NCI-H1092 (cell line): ENCODE measurements around the gene GALNT7.

ENCODE experiments used
- DNase-seq: peaks from one replicate; lab custom pipeline; 2025; lab: John Stamatoyannopoulos, UW

Gene GALNT7

GRCh38 chr4:173265751-173266150, 97.1 kb downstream of the GALNT7 start:
- no peak for DNase-seq

- DNase-seq = no peak
These were observed 99.1 kb downstream of the GALNT7 start for GRCh38 chr4:173267711-173268110.

GRCh38 chr4:173269280-173269679, 100.7 kb downstream of the GALNT7 start:
- no peak for DNase-seq

- no peak for DNase-seq
These were observed 101.9 kb downstream of the GALNT7 start for GRCh38 chr4:173270312-173271027.

- DNase-seq = no peak
These were observed 103.7 kb downstream of the GALNT7 start for GRCh38 chr4:173272314-173272713.

- no peak for DNase-seq
These were observed 104.4 kb downstream of the GALNT7 start for GRCh38 chr4:173272996-173273395.

GRCh38 chr4:173273941-173274340, 105.3 kb downstream of the GALNT7 start:
- DNase-seq = no peak

- no peak for DNase-seq
These were observed 106.1 kb downstream of the GALNT7 start for GRCh38 chr4:173274744-173275143.

- DNase-seq = no peak
These were observed 106.5 kb downstream of the GALNT7 start for GRCh38 chr4:173275150-173275549.

GRCh38 chr4:173277340-173277739, 108.7 kb downstream of the GALNT7 start:
- no peak for DNase-seq

GRCh38 chr4:173280998-173281397, 112.4 kb downstream of the GALNT7 start:
- no peak for DNase-seq

GRCh38 chr4:173281406-173282255, 113.0 kb downstream of the GALNT7 start:
- DNase-seq = no peak

GRCh38 chr4:173282256-173282562, 113.6 kb downstream of the GALNT7 start:
- no peak for DNase-seq

GRCh38 chr4:173282626-173283025, 114.0 kb downstream of the GALNT7 start:
- no peak for DNase-seq

GRCh38 chr4:173284463-173284862, 115.9 kb downstream of the GALNT7 start:
- DNase-seq = no peak

GRCh38 chr4:173287486-173287885, 118.9 kb downstream of the GALNT7 start:
- no peak for DNase-seq

- DNase-seq = no peak
These were observed 119.7 kb downstream of the GALNT7 start for GRCh38 chr4:173288296-173288695.

- no peak for DNase-seq
These were observed 120.2 kb downstream of the GALNT7 start for GRCh38 chr4:173288698-173289352.

- DNase-seq = no peak
These were observed 120.7 kb downstream of the GALNT7 start for GRCh38 chr4:173289353-173289727.

GRCh38 chr4:173291899-173292298, 123.3 kb downstream of the GALNT7 start:
- no peak for DNase-seq

- DNase-seq = no peak
These were observed 125.1 kb downstream of the GALNT7 start for GRCh38 chr4:173293663-173294062.

- no peak for DNase-seq
These were observed 125.8 kb downstream of the GALNT7 start for GRCh38 chr4:173294444-173294843.
